ENCODE measurements around the gene FURIN. TPM values are rescaled to one million over a fixed set of nuclear protein-coding genes. Genes with fewer than 3 reads are reported as not detected.
"Not testable (repeated sequence)": the region's sequence is repeated elsewhere in the genome, so short reads cannot be mapped to it uniquely, and the experiment has no call there.

The FURIN gene
- total and polyA plus RNA-seq, 2 experiments from 2014 or later, result 67.9 to 98.9 TPM

DNA sequence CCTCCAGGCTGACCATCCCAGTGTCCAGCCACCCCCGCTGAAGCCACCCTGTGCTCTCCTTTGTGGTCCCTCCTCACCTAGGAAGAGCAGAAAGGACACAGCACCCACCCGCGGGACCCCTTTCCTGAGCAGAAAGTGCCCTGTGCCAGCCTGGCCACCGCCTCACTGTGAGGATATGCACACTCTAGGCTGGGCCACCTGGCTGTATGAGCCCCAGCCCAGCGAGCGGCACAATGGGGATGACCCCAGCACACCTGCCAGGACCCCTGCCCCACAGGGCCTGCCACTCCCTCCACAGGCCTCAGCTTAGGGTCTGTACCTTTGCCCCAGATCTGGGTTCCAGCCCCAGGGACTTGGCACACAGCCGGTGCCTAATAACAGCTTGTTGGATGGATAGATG, 47.9 kb upstream of the FURIN start:
- no peak overlapping the region for H3K4me2 ChIP-seq
- WGBS (ENCODE audit: low lambda C conversion rate, missing lambda C conversion rate), result 96% methylated on average over 7 of the region's 7 CpGs
- no peaks in the 10 kb centered on the region for H4K20me1 ChIP-seq (ENCODE audit: insufficient read depth, poor library complexity, severe bottlenecking)
- H3K4me1 ChIP-seq (ENCODE audit: insufficient read depth), result peaks cover 4% of the 10 kb centered on the region
- H3K9me2 ChIP-seq (replicated peaks; ENCODE audit: insufficient read depth), result no peaks in the 10 kb centered on the region
- no peaks in the 10 kb centered on the region for H3K27me3 ChIP-seq
- no peak for DNase-seq (ENCODE audit: low spot score)
- H3K4me3 ChIP-seq, result no peak overlapping the region
- H3K36me3 ChIP-seq (replicated peaks; ENCODE audit: insufficient read depth, low read depth), result no peaks in the 10 kb centered on the region
- H3K27ac ChIP-seq, result no peak overlapping the region
- no peak for TF ChIP-seq EZH2phosphoT487 (IDR thresholded peaks at IDR 0.05; ENCODE audit: low read depth, severe bottlenecking, unreplicated experiment)
- TF ChIP-seq EZH2 (IDR thresholded peaks at IDR 0.05; ENCODE audit: borderline replicate concordance), result no peak
- TF ChIP-seq, protein P1, sequence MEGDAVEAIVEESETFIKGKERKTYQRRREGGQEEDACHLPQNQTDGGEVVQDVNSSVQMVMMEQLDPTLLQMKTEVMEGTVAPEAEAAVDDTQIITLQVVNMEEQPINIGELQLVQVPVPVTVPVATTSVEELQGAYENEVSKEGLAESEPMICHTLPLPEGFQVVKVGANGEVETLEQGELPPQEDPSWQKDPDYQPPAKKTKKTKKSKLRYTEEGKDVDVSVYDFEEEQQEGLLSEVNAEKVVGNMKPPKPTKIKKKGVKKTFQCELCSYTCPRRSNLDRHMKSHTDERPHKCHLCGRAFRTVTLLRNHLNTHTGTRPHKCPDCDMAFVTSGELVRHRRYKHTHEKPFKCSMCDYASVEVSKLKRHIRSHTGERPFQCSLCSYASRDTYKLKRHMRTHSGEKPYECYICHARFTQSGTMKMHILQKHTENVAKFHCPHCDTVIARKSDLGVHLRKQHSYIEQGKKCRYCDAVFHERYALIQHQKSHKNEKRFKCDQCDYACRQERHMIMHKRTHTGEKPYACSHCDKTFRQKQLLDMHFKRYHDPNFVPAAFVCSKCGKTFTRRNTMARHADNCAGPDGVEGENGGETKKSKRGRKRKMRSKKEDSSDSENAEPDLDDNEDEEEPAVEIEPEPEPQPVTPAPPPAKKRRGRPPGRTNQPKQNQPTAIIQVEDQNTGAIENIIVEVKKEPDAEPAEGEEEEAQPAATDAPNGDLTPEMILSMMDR (IDR thresholded peaks at IDR 0.05; ENCODE audit: poor library complexity), result no peak
- no peak overlapping the region for H2AFZ ChIP-seq
- no peaks in the 10 kb centered on the region for H3K9me3 ChIP-seq (ENCODE audit: low read depth)
- no peaks in the 10 kb centered on the region for H3K79me2 ChIP-seq

- Histone ChIP-seq H3K4me2 (no peak overlapping the region), H3K4me3 (no peak overlapping the region), H3K36me3 (replicated peaks; ENCODE audit: insufficient read depth, low read depth) (no peaks in the 10 kb centered on the region), H3K79me2 (no peaks in the 10 kb centered on the region), H3K9me2 (replicated peaks; ENCODE audit: insufficient read depth) (no peaks in the 10 kb centered on the region), H2AFZ (no peak overlapping the region), H3K4me1 (ENCODE audit: insufficient read depth) (peaks cover 4% of the 10 kb centered on the region), H3K27ac (no peak overlapping the region), H3K9me3 (ENCODE audit: low read depth) (no peaks in the 10 kb centered on the region), H3K27me3 (no peaks in the 10 kb centered on the region), H4K20me1 (ENCODE audit: insufficient read depth, poor library complexity, severe bottlenecking) (no peaks in the 10 kb centered on the region)
- WGBS (ENCODE audit: low lambda C conversion rate, missing lambda C conversion rate), result 88% methylated on average over 8 of the region's 8 CpGs
- TF ChIP-seq EZH2 (IDR thresholded peaks at IDR 0.05; ENCODE audit: borderline replicate concordance) (no peak), EZH2phosphoT487 (IDR thresholded peaks at IDR 0.05; ENCODE audit: low read depth, severe bottlenecking, unreplicated experiment) (no peak)
- TF ChIP-seq, protein P1 (IDR thresholded peaks at IDR 0.05; ENCODE audit: poor library complexity), result no peak
- DNase-seq (ENCODE audit: low spot score), result no peak
These were observed 46.0 kb upstream of the FURIN start for GRCh38 chr15:90822204-90822955.

GRCh38 chr15:90823455-90823974, 44.9 kb upstream of the FURIN start:
- H3K27me3 ChIP-seq, result no peaks in the 10 kb centered on the region
- H3K4me1 ChIP-seq (ENCODE audit: insufficient read depth), result peaks cover 4% of the 10 kb centered on the region
- no peaks in the 10 kb centered on the region for H3K79me2 ChIP-seq
- H3K4me3 ChIP-seq, result no peak overlapping the region
- no peaks in the 10 kb centered on the region for H3K9me3 ChIP-seq (ENCODE audit: low read depth)
- no peaks in the 10 kb centered on the region for H3K9me2 ChIP-seq (replicated peaks; ENCODE audit: insufficient read depth)
- H3K4me2 ChIP-seq, result no peak overlapping the region
- H4K20me1 ChIP-seq (ENCODE audit: insufficient read depth, poor library complexity, severe bottlenecking), result no peaks in the 10 kb centered on the region
- no peaks in the 10 kb centered on the region for H3K36me3 ChIP-seq (replicated peaks; ENCODE audit: insufficient read depth, low read depth)
- TF ChIP-seq EZH2 (IDR thresholded peaks at IDR 0.05; ENCODE audit: borderline replicate concordance) (no peak), EZH2phosphoT487 (IDR thresholded peaks at IDR 0.05; ENCODE audit: low read depth, severe bottlenecking, unreplicated experiment) (no peak)
- TF ChIP-seq, protein P1 (IDR thresholded peaks at IDR 0.05; ENCODE audit: poor library complexity), result no peak
- no peak overlapping the region for H2AFZ ChIP-seq
- peak overlapping the region; percentile 42 for H3K27ac ChIP-seq
- 78% methylated on average over 7 of the region's 7 CpGs for WGBS (ENCODE audit: low lambda C conversion rate, missing lambda C conversion rate)
- peak; percentile 9 for DNase-seq (ENCODE audit: low spot score)

DNA sequence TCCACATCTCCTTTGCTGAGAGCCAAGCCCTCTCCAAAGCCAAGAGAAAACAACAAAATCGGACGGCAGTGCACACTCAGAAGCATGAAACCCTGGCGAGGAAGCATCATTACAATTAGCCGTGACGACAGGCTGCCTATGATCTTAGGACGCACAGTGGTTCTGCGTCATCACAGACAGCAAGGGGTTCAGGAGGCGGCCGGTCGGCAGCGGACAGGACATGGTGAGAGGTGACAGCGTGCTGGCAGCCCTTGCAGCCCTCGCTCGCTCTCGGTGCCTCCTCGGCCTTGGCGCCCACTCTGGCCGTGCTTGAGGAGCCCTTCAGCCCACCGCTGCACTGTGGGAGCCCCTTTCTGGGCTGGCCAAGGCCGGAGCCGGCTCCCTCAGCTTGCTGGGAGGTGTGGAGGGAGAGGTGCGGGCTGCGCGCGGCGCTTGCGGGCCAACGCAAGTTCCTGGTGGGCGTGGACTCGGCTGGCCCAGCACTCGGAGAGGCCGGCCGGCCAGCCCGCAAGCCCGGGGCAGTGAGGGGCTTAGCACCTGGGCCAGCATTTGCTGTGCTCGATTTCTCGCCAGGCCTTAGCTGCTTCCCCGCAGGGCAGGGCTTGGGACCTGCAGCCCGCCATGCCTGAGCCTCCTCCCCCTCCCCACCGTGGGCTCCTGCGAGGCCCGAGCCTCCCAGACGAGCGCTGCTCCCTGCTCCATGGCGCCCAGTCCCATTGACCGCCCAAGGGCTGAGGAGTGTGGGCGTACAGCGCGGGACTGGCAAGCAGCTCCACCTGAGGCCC, 43.1 kb upstream of the FURIN start:
- not testable (repeated sequence) for H3K4me3 ChIP-seq; H3K36me3 ChIP-seq (replicated peaks; ENCODE audit: insufficient read depth, low read depth); H3K79me2 ChIP-seq; H3K4me1 ChIP-seq (ENCODE audit: insufficient read depth); H3K27me3 ChIP-seq; H3K27ac ChIP-seq; DNase-seq (ENCODE audit: low spot score); H2AFZ ChIP-seq; H3K9me2 ChIP-seq (replicated peaks; ENCODE audit: insufficient read depth); H3K4me2 ChIP-seq; H4K20me1 ChIP-seq (ENCODE audit: insufficient read depth, poor library complexity, severe bottlenecking); H3K9me3 ChIP-seq (ENCODE audit: low read depth)
- 95% methylated on average over 47 of the region's 49 CpGs for WGBS (ENCODE audit: low lambda C conversion rate, missing lambda C conversion rate)

- H3K4me3 ChIP-seq; H3K27me3 ChIP-seq; H3K4me1 ChIP-seq (ENCODE audit: insufficient read depth); H3K79me2 ChIP-seq; DNase-seq (ENCODE audit: low spot score); H3K27ac ChIP-seq; H2AFZ ChIP-seq; H3K9me2 ChIP-seq (replicated peaks; ENCODE audit: insufficient read depth); H4K20me1 ChIP-seq (ENCODE audit: insufficient read depth, poor library complexity, severe bottlenecking); H3K9me3 ChIP-seq (ENCODE audit: low read depth); H3K4me2 ChIP-seq; H3K36me3 ChIP-seq (replicated peaks; ENCODE audit: insufficient read depth, low read depth): not testable (repeated sequence)
- WGBS (ENCODE audit: low lambda C conversion rate, missing lambda C conversion rate), result 94% methylated on average over 25 of the region's 26 CpGs
These were observed 42.0 kb upstream of the FURIN start for GRCh38 chr15:90826206-90826885.
